ENCODE measurements around the gene FAM78A. TPM values are rescaled to one million over a fixed set of nuclear protein-coding genes. Genes with fewer than 3 reads are reported as not detected.

The FAM78A gene
- polyA plus RNA-seq, 1 donor from 2014 or later = 0.47 TPM

- no peak overlapping the region for H3K27ac ChIP-seq (ENCODE audit: low read length)
These were observed 40.1 kb downstream of the FAM78A start for GRCh38 chr9:131236161-131236560.

GRCh38 chr9:131235480-131235851, 40.8 kb downstream of the FAM78A start:
- no peaks in the 10 kb centered on the region for H3K79me2 ChIP-seq (replicated peaks; ENCODE audit: insufficient read depth, low read length)
- no peak overlapping the region for H3K27ac ChIP-seq (ENCODE audit: low read length)
- no peak overlapping the region for H2AFZ ChIP-seq (ENCODE audit: low read depth, low read length)
- no peak for TF ChIP-seq CTCF (IDR thresholded peaks at IDR 0.05; ENCODE audit: poor library complexity, severe bottlenecking)
- TF ChIP-seq TAF1 (IDR thresholded peaks at IDR 0.05; ENCODE audit: low read depth) = no peak
- TF ChIP-seq, protein P1, sequence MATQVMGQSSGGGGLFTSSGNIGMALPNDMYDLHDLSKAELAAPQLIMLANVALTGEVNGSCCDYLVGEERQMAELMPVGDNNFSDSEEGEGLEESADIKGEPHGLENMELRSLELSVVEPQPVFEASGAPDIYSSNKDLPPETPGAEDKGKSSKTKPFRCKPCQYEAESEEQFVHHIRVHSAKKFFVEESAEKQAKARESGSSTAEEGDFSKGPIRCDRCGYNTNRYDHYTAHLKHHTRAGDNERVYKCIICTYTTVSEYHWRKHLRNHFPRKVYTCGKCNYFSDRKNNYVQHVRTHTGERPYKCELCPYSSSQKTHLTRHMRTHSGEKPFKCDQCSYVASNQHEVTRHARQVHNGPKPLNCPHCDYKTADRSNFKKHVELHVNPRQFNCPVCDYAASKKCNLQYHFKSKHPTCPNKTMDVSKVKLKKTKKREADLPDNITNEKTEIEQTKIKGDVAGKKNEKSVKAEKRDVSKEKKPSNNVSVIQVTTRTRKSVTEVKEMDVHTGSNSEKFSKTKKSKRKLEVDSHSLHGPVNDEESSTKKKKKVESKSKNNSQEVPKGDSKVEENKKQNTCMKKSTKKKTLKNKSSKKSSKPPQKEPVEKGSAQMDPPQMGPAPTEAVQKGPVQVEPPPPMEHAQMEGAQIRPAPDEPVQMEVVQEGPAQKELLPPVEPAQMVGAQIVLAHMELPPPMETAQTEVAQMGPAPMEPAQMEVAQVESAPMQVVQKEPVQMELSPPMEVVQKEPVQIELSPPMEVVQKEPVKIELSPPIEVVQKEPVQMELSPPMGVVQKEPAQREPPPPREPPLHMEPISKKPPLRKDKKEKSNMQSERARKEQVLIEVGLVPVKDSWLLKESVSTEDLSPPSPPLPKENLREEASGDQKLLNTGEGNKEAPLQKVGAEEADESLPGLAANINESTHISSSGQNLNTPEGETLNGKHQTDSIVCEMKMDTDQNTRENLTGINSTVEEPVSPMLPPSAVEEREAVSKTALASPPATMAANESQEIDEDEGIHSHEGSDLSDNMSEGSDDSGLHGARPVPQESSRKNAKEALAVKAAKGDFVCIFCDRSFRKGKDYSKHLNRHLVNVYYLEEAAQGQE (IDR thresholded peaks at IDR 0.05; ENCODE audit: borderline replicate concordance) = no peak
- no peak for TF ChIP-seq RAD21 (conservative IDR thresholded peaks at IDR 0.05)
- no peak for TF ChIP-seq EP300 (conservative IDR thresholded peaks at IDR 0.05; ENCODE audit: poor library complexity, severe bottlenecking)
- no peak for TF ChIP-seq POLR2AphosphoS5 (IDR thresholded peaks at IDR 0.05)
- TF ChIP-seq SMC3 (conservative IDR thresholded peaks at IDR 0.05; ENCODE audit: poor library complexity) = no peak
- H3K4me2 ChIP-seq (ENCODE audit: low read length) = no peak overlapping the region
- no peaks in the 10 kb centered on the region for H3K9me3 ChIP-seq (ENCODE audit: low read length)
- H3K36me3 ChIP-seq (ENCODE audit: insufficient read depth, low read length) = no peaks in the 10 kb centered on the region
- H3K9me2 ChIP-seq (ENCODE audit: insufficient read depth, low read length) = no peaks in the 10 kb centered on the region
- H3K9ac ChIP-seq (ENCODE audit: low read length) = no peak overlapping the region
- no peaks in the 10 kb centered on the region for H4K20me1 ChIP-seq (ENCODE audit: insufficient read depth)
- no peaks in the 10 kb centered on the region for H3F3A ChIP-seq (ENCODE audit: insufficient read depth, low read length, poor library complexity, severe bottlenecking)
- no peak overlapping the region for H3K4me3 ChIP-seq (ENCODE audit: low read length)
- H3K27me3 ChIP-seq (ENCODE audit: insufficient read depth, low read depth, low read length) = no peaks in the 10 kb centered on the region

More at GRCh38 chr9:131236161-131236560, 40.1 kb downstream of the FAM78A start:
- no peak overlapping the region for H3K9ac ChIP-seq (ENCODE audit: low read length)
- no peaks in the 10 kb centered on the region for H3K9me3 ChIP-seq (ENCODE audit: low read length)
- no peaks in the 10 kb centered on the region for H3K9me2 ChIP-seq (ENCODE audit: insufficient read depth, low read length)
- H3K4me2 ChIP-seq (ENCODE audit: low read length) = no peak overlapping the region
- no peak overlapping the region for H3K4me3 ChIP-seq (ENCODE audit: low read length)
- no peaks in the 10 kb centered on the region for H3K79me2 ChIP-seq (replicated peaks; ENCODE audit: insufficient read depth, low read length)
- H3K27me3 ChIP-seq (ENCODE audit: insufficient read depth, low read depth, low read length) = no peaks in the 10 kb centered on the region
- no peak overlapping the region for H2AFZ ChIP-seq (ENCODE audit: low read depth, low read length)
- no peaks in the 10 kb centered on the region for H4K20me1 ChIP-seq (ENCODE audit: insufficient read depth)
- H3K36me3 ChIP-seq (ENCODE audit: insufficient read depth, low read length) = no peaks in the 10 kb centered on the region
- H3F3A ChIP-seq (ENCODE audit: insufficient read depth, low read length, poor library complexity, severe bottlenecking) = no peaks in the 10 kb centered on the region
- no peak for TF ChIP-seq POLR2AphosphoS5 (IDR thresholded peaks at IDR 0.05)
- no peak for TF ChIP-seq CTCF (IDR thresholded peaks at IDR 0.05; ENCODE audit: poor library complexity, severe bottlenecking)
- no peak for TF ChIP-seq MXI1 (conservative IDR thresholded peaks at IDR 0.05; ENCODE audit: poor library complexity, severe bottlenecking)
- no peak for TF ChIP-seq TAF1 (IDR thresholded peaks at IDR 0.05; ENCODE audit: low read depth)
- TF ChIP-seq, protein P1 (IDR thresholded peaks at IDR 0.05; ENCODE audit: borderline replicate concordance) = no peak
- no peak for TF ChIP-seq SMC3 (conservative IDR thresholded peaks at IDR 0.05; ENCODE audit: poor library complexity)
- no peak for TF ChIP-seq EP300 (conservative IDR thresholded peaks at IDR 0.05; ENCODE audit: poor library complexity, severe bottlenecking)
- TF ChIP-seq EZH2 (IDR thresholded peaks at IDR 0.05; ENCODE audit: borderline replicate concordance, insufficient read depth, low read length, poor library complexity, severe bottlenecking) = no peak
- TF ChIP-seq RAD21 (conservative IDR thresholded peaks at IDR 0.05) = no peak
